Suprapubic skin (tissue), 3 donors: Measurements from ENCODE around the gene CD180.

Experiments
- CTCF ChIP-seq, 2 donors: fragments of 200-600 bp in 1 of 2; fragments of 450-650 bp in 1 of 2; sonication (generic) in 1 of 2; IDR thresholded peaks; one replicate each; pipeline ENCODE4 v1.5.1; 2016 to 2019; ENCODE audit warnings: antibody characterized with exemption in 2 of 2, mild to moderate bottlenecking in 1 of 2, moderate library complexity in 1 of 2
- POLR2A ChIP-seq, 2 donors: fragments of 450-650 bp; IDR thresholded peaks; one replicate each; pipeline ENCODE4 v1.6.1; 2017; ENCODE audit warnings: antibody characterized with exemption in 2 of 2, mild to moderate bottlenecking in 2 of 2, moderate library complexity in 2 of 2

- TF ChIP-seq CTCF (IDR thresholded peaks at IDR 0.05) (no peak), POLR2A (IDR thresholded peaks at IDR 0.05) (no peak)
Observed at GRCh38 chr5:67133217-67133616, 63.4 kb downstream of the CD180 start.
